ENCODE measurements around the gene BMPR1B.

BMPR1B gene

DNA sequence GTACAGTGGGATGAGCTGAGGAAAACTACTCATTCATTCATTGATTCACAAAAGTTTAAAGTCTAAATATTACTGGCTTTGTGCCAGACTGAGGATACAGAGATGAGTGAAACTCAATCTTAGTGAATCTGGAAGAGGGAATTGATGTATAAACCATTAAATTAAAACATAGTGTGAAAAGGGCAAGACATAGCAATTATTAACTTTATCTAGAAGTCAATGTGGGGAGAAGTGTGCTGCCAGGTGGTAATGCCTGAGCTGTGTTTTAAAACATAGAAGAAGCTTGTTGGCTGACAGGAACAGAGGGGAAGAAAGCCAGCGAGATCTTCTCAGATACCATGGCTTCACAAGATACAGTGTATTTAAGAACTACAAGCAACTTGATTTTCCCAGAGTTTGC lies 153.4 kb downstream of the BMPR1B start:
- Histone ChIP-seq H3K4me3 (ENCODE audit: low read length) (no peak overlapping the region), H3K4me1 (ENCODE audit: insufficient read depth, low read length) (peaks cover 7% of the 10 kb centered on the region), H3K36me3 (ENCODE audit: insufficient read depth, low read length) (no peaks in the 10 kb centered on the region), H3K27me3 (ENCODE audit: insufficient read depth, low read length) (no peaks in the 10 kb centered on the region), H3K9me3 (ENCODE audit: low read length) (no peaks in the 10 kb centered on the region), H2AFZ (ENCODE audit: low read depth, low read length) (no peak overlapping the region)

DNA sequence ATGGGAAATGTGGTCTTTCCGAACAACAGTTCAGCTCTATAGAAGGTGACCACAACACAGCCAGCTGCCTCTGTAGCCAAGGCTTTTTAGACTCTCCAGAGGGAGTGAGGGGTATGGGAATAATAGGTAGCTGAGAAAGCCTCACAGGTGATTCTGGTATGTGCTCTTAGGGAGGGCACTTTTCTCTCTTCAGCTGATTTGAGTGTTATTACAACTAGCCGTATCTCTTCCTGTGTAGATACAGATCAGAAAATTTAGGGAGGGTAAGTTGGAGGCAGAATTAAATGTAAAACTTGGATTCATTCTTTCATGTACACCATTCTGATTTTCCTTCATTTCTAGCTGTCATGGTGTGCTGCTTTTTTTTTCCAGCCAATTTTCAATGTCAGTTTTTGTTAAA lies 154.9 kb downstream of the BMPR1B start:
- Histone ChIP-seq H2AFZ (ENCODE audit: low read depth, low read length) (no peak overlapping the region), H3K4me3 (ENCODE audit: low read length) (no peak overlapping the region), H3K27me3 (ENCODE audit: insufficient read depth, low read length) (no peaks in the 10 kb centered on the region), H3K9me3 (ENCODE audit: low read length) (peaks cover 8% of the 10 kb centered on the region), H3K4me1 (ENCODE audit: insufficient read depth, low read length) (peaks cover 10% of the 10 kb centered on the region), H3K36me3 (ENCODE audit: insufficient read depth, low read length) (no peaks in the 10 kb centered on the region)

DNA sequence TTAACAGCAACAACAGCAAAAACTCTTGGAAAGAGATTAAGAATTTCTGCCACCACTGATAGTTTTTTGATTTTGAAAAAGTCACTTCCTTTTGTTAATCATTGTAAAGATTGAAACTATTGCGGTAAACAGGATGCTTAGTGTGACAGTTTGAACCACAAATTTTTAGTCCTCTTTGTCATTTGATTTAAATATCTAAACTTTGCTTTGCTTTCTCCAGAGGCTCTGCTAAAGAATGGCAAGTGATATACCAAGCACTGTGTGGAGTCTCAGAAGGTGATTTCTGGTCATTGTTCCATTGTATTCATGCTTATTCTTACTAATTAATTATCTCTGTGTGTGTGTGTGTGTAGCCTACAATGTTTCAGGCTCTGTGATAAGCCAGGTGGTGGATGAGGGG lies 155.6 kb downstream of the BMPR1B start:
- Histone ChIP-seq H3K4me1 (ENCODE audit: insufficient read depth, low read length) (peaks cover 10% of the 10 kb centered on the region), H3K36me3 (ENCODE audit: insufficient read depth, low read length) (no peaks in the 10 kb centered on the region), H3K9me3 (ENCODE audit: low read length) (peaks cover 10% of the 10 kb centered on the region), H3K4me3 (ENCODE audit: low read length) (no peak overlapping the region), H2AFZ (ENCODE audit: low read depth, low read length) (no peak overlapping the region), H3K27me3 (ENCODE audit: insufficient read depth, low read length) (no peaks in the 10 kb centered on the region)

DNA sequence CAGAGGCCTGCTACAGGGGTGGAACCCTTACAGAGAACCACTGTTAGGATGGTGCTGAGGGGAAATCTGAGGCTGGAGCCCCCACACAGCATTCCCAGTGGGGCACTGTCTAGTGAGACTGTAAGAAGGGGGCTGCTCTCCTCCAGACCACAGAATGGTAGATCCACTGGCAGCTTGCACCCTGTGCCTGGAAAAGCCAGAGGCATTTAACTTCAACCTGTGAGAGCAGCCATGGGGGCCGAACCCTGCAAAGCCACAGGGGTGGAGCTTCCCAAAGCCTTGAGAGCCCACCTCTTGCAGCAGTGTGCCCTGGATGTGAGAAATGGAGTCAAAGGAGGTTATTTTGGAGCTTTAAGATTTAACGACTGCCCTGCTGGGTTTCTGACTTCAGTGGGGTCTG lies 159.4 kb downstream of the BMPR1B start:
- Histone ChIP-seq H3K27me3 (ENCODE audit: insufficient read depth, low read length) (no peaks in the 10 kb centered on the region), H2AFZ (ENCODE audit: low read depth, low read length) (no peak overlapping the region), H3K4me1 (ENCODE audit: insufficient read depth, low read length) (peaks cover 10% of the 10 kb centered on the region), H3K9me3 (ENCODE audit: low read length) (peaks cover 16% of the 10 kb centered on the region), H3K4me3 (ENCODE audit: low read length) (no peak overlapping the region), H3K36me3 (ENCODE audit: insufficient read depth, low read length) (peaks cover 2% of the 10 kb centered on the region)

DNA sequence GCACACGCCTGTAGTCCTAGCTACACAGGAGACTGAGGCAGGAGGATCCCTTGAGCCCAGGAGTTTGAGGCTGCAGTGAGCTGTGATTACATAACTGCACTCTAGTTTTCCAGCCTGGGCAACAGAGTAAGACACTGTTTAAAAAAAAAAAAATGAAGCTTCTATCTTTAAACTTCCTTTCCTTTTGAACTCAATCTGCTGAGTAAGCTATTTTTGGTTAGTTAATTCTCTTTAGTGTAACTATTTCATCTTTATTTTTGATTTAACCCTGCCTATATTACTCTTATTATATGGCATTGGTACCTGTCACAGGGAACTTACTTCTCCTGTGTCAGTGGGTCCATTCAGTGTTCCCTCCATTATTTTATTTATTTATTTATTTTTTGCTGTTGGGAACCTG lies 160.8 kb downstream of the BMPR1B start:
- peaks cover 16% of the 10 kb centered on the region for H3K9me3 ChIP-seq (ENCODE audit: low read length)
- no peak overlapping the region for H2AFZ ChIP-seq (ENCODE audit: low read depth, low read length)
- H3K36me3 ChIP-seq (ENCODE audit: insufficient read depth, low read length), result peaks cover 2% of the 10 kb centered on the region
- no peaks in the 10 kb centered on the region for H3K27me3 ChIP-seq (ENCODE audit: insufficient read depth, low read length)
- H3K4me3 ChIP-seq (ENCODE audit: low read length), result no peak overlapping the region
- peaks cover 10% of the 10 kb centered on the region for H3K4me1 ChIP-seq (ENCODE audit: insufficient read depth, low read length)

DNA sequence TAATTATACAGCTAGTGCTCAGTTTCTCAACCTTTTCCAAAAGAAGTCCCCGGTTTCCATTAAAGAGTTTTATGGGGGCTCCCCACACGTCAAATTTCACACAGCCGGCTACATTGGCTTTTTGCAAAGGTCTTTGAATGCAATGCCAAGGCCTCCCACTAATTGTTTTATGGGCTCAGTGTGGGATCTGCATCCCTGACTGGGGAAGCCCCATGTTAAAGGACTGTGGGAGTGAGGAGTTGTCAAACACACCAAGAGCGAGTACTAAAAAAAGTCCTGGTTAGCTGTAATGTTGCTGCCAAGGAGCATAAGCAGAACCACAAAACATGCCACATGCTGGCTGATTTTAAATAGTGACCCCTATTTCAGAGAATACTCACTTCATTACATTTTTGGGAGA lies 162.6 kb downstream of the BMPR1B start:
- Histone ChIP-seq H3K27me3 (ENCODE audit: insufficient read depth, low read length) (no peaks in the 10 kb centered on the region), H3K4me3 (ENCODE audit: low read length) (no peak overlapping the region), H3K9me3 (ENCODE audit: low read length) (peaks cover 16% of the 10 kb centered on the region), H3K36me3 (ENCODE audit: insufficient read depth, low read length) (peaks cover 2% of the 10 kb centered on the region), H3K4me1 (ENCODE audit: insufficient read depth, low read length) (peaks cover 10% of the 10 kb centered on the region), H2AFZ (ENCODE audit: low read depth, low read length) (no peak overlapping the region)

DNA sequence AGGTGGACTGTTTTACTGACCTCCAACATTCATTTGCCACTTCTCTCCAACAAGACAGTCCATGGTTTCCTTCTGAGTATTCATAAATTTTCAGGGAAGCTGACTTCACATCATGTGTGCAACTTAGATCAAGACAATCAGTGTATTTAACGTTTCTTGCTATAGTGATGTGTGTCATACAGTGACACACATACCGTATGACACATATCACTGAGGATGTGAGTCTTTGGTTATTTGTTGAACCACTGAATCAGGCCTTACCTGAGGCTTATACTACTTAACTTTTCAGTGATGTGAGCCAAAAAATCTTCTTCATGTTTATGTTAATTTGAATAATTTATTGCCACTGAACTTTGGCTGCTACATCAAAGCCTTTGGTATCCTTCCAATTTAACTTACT lies 166.8 kb downstream of the BMPR1B start:
- no peaks in the 10 kb centered on the region for H3K27me3 ChIP-seq (ENCODE audit: insufficient read depth, low read length)
- peaks cover 9% of the 10 kb centered on the region for H3K4me1 ChIP-seq (ENCODE audit: insufficient read depth, low read length)
- H3K36me3 ChIP-seq (ENCODE audit: insufficient read depth, low read length), result no peaks in the 10 kb centered on the region
- no peak overlapping the region for H2AFZ ChIP-seq (ENCODE audit: low read depth, low read length)
- H3K4me3 ChIP-seq (ENCODE audit: low read length), result no peak overlapping the region
- peaks cover 3% of the 10 kb centered on the region for H3K9me3 ChIP-seq (ENCODE audit: low read length)

DNA sequence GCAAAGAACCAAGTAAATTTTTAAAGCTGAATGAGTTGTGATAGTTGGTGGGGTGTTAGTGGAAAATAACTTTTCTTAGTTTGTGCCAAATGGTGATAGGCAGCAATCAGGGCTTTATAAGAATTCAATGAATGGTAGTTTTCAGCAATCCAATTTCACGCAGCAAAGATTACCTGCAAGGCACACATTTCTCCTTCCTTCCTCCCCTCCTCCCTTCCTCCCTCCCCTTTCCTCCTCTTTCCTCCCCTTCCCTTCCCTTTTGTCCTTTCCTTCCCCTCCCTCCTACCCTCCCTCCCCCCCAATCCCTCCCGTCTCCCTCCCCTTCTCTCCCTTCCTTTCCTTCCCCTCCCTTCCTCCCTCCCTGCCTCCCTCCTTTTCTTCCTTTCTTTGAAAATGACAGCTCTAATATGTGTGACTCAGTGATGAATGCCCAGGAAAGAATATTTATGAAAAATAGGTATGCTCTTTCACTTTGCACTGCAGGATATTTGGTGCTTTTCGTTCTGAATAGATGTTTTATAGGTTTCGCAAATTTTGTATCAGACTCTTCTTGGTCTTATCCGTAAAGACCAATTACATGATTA lies 168.1 kb downstream of the BMPR1B start:
- Histone ChIP-seq H3K36me3 (ENCODE audit: insufficient read depth, low read length) (peaks cover 1% of the 10 kb centered on the region), H2AFZ (ENCODE audit: low read depth, low read length) (no peak overlapping the region), H3K4me1 (ENCODE audit: insufficient read depth, low read length) (peaks cover 9% of the 10 kb centered on the region), H3K27me3 (ENCODE audit: insufficient read depth, low read length) (no peaks in the 10 kb centered on the region), H3K4me3 (ENCODE audit: low read length) (no peak overlapping the region), H3K9me3 (ENCODE audit: low read length) (peaks cover 3% of the 10 kb centered on the region)

DNA sequence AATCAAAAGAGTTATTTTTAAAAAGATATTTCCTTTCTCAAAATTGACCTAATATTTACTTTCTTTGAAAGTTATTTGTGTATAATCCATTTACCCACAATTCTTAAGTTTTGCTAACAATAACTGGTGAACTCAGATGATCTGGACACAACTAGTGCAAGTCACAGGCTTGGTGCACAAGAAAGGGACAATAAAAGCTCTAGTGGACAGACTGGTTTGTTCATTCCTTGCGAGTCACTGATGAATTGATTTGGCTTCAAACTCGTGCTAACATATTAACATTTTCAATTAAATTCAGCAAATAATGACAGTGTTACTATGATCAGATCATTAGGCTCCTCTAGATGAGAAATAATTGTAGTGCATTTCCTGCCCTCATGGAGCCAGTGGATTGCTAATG lies 169.2 kb downstream of the BMPR1B start:
- Histone ChIP-seq H2AFZ (ENCODE audit: low read depth, low read length) (no peak overlapping the region), H3K4me3 (ENCODE audit: low read length) (no peak overlapping the region), H3K9me3 (ENCODE audit: low read length) (no peaks in the 10 kb centered on the region), H3K4me1 (ENCODE audit: insufficient read depth, low read length) (peaks cover 18% of the 10 kb centered on the region), H3K27me3 (ENCODE audit: insufficient read depth, low read length) (no peaks in the 10 kb centered on the region), H3K36me3 (ENCODE audit: insufficient read depth, low read length) (peaks cover 1% of the 10 kb centered on the region)

DNA sequence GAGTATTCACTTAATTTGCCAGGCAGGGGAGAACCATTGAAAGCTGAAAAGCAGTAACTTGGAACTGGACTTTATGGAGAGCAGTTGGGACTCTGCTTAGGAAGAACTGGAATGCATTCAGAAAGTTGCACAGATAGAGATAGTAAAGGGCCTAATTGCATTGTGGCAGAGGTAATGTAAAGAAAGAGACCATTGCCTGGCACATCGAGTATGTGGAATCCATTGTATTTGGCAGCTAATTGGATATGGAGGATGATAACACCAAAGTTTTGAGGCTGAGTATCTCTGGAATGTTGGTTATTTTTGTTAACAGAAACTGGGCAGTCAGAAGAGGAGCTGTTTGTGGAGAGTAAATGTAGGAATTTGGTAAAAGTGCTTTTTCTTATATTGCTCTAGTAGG lies 169.9 kb downstream of the BMPR1B start:
- Histone ChIP-seq H3K4me3 (ENCODE audit: low read length) (no peak overlapping the region), H3K36me3 (ENCODE audit: insufficient read depth, low read length) (peaks cover 1% of the 10 kb centered on the region), H2AFZ (ENCODE audit: low read depth, low read length) (no peak overlapping the region), H3K9me3 (ENCODE audit: low read length) (no peaks in the 10 kb centered on the region), H3K4me1 (ENCODE audit: insufficient read depth, low read length) (peaks cover 20% of the 10 kb centered on the region), H3K27me3 (ENCODE audit: insufficient read depth, low read length) (no peaks in the 10 kb centered on the region)

DNA sequence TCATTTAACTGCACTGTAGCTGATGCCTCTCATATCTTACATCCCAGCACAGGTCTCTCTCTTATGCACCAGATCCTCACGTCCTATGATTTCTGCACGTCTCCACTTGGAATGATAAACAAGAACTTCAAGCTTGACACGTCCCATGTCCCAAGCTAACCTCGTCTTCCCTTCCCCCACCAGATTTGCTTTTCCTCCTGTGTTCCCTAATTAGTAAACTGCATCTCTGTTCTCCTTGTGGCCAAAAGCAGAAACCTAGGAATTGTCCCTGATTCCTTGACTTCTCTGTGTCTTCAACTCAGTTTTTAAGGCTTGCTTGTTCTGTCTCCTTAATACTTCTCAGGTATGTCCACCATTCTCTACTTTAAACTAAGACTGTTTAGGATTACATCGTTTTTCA lies 171.9 kb downstream of the BMPR1B start:
- H3K27me3 ChIP-seq (ENCODE audit: insufficient read depth, low read length), result no peaks in the 10 kb centered on the region
- no peak overlapping the region for H3K4me3 ChIP-seq (ENCODE audit: low read length)
- H2AFZ ChIP-seq (ENCODE audit: low read depth, low read length), result no peak overlapping the region

DNA sequence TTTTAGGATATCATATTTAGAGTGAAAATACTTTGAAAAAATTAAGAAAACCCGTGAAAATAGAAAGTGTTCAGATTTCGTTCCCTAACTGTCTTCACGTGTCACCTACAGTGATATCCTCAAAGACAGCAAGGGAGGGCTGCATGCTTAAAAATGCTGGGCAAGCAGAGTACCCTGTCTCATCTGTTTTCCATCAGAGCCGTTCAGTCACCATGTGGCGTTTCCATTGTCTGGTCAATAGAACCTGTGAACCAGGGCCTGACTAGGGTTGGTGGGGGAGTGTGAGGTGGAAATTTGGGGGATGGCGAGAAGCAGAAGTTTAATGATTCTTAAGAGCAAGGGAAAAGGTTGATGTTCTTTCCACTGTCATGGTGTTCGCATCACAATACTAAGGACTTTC lies 173.9 kb downstream of the BMPR1B start:
- Histone ChIP-seq H3K9me3 (ENCODE audit: low read length) (no peaks in the 10 kb centered on the region), H2AFZ (ENCODE audit: low read depth, low read length) (no peak overlapping the region), H3K4me3 (ENCODE audit: low read length) (no peak overlapping the region), H3K4me1 (ENCODE audit: insufficient read depth, low read length) (peaks cover 20% of the 10 kb centered on the region), H3K36me3 (ENCODE audit: insufficient read depth, low read length) (peaks cover 1% of the 10 kb centered on the region), H3K27me3 (ENCODE audit: insufficient read depth, low read length) (no peaks in the 10 kb centered on the region)

More for the DNA sequence above, 171.9 kb downstream of the BMPR1B start:
- peaks cover 20% of the 10 kb centered on the region for H3K4me1 ChIP-seq (ENCODE audit: insufficient read depth, low read length)
- peaks cover 1% of the 10 kb centered on the region for H3K36me3 ChIP-seq (ENCODE audit: insufficient read depth, low read length)
- no peaks in the 10 kb centered on the region for H3K9me3 ChIP-seq (ENCODE audit: low read length)

DNA sequence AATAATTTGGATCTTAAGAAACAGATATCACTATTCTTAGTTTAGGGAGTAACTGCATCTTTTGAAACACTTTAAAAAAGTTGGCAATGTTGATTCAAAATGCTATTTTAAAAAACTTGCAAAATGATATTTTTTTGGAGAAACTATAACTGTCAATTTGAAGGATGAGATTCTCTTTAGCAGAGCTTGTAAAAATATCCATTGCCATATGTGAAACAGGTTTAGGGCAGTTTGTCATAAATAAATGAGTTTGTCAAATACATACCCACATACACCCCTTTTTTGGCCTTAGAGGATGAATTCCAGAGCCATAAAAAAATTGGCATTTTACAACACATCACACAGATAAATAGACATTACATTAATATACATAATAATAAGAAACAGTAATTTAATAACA lies 174.6 kb downstream of the BMPR1B start:
- H3K4me1 ChIP-seq (ENCODE audit: insufficient read depth, low read length), result peaks cover 16% of the 10 kb centered on the region
- peaks cover 1% of the 10 kb centered on the region for H3K36me3 ChIP-seq (ENCODE audit: insufficient read depth, low read length)
- no peaks in the 10 kb centered on the region for H3K27me3 ChIP-seq (ENCODE audit: insufficient read depth, low read length)
- H3K4me3 ChIP-seq (ENCODE audit: low read length), result no peak overlapping the region
- no peaks in the 10 kb centered on the region for H3K9me3 ChIP-seq (ENCODE audit: low read length)
- H2AFZ ChIP-seq (ENCODE audit: low read depth, low read length), result no peak overlapping the region

DNA sequence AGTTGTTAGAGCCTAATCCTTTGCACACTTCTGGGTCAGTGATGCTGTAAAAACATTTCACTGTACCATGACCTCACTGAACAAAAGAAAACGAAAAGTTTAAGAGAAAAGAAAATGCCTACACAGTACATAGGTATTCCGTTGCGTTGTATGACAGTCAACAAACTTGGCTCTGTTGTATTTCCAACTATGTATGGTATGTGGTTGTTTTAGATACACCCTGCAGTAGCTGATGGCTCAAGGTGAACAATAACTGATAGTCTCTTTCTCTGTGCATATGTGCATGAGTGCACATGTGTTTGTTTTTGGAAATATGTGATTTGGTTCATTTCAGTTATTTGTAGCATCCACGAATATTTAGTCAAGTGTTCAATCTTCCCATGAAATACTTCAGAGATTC lies 176.0 kb downstream of the BMPR1B start:
- Histone ChIP-seq H3K4me1 (ENCODE audit: insufficient read depth, low read length) (peaks cover 11% of the 10 kb centered on the region), H3K36me3 (ENCODE audit: insufficient read depth, low read length) (peaks cover 1% of the 10 kb centered on the region), H3K27me3 (ENCODE audit: insufficient read depth, low read length) (no peaks in the 10 kb centered on the region), H3K4me3 (ENCODE audit: low read length) (no peak overlapping the region), H2AFZ (ENCODE audit: low read depth, low read length) (no peak overlapping the region), H3K9me3 (ENCODE audit: low read length) (no peaks in the 10 kb centered on the region)

Measured in neuron (in vitro differentiated cells).